ENCODE data around the gene TET1.
"Not testable (repeated sequence)": the region's sequence is repeated elsewhere in the genome, so short reads cannot be mapped to it uniquely, and the experiment has no call there.

Gene TET1

GRCh38 chr10:68604441-68604840, 44.3 kb downstream of the TET1 start:
- DNase-seq (ENCODE audit: insufficient read length, low spot score) (no peak), FAIRE-seq (no peak)

- FAIRE-seq (no peak), DNase-seq (ENCODE audit: insufficient read length, low spot score) (no peak)
Observed at GRCh38 chr10:68606918-68607317, 46.8 kb downstream of the TET1 start.

- DNase-seq (ENCODE audit: insufficient read length, low spot score); FAIRE-seq: not testable (repeated sequence)
Observed at GRCh38 chr10:68610023-68610422, 49.9 kb downstream of the TET1 start.

DNA sequence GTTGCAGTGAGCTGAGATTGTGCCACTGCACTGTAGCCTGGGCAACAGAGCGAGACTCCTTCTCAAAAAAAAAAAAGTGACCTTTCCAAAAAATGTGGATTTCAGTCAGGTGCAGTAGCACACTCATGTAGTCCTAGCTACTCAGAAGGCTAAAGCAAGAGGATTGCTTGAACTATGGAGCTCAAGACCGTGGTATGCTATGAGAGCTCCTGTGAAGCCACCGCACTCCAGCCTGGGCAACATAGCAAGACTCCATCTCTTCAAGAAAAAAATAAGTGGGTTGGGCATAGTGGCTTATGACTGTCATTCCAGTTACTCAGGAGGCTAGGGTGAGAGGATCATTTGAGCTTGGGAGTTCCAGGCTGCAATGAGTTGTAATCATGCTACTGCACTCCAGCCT, 51.1 kb downstream of the TET1 start:
- no peak for FAIRE-seq
- DNase-seq (ENCODE audit: insufficient read length, low spot score) = no peak

DNA sequence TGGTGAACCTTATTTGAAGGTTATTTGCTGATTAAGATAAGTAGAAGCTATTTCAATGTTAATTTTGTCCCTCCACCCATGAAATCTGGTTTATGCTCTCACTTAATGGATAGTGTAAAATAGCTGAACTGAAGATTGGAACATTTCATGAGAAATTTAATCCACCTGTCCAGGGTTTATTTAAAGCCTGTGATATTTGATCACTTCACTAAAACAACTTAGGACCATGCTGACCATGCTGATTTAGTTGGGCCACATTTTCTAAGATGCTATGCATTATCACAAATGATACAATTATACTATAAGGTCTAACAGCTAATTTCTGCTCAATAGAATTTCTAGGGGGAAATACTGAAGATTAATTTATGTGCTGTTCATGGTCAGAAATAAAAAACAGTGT, 53.8 kb downstream of the TET1 start:
- not testable (repeated sequence) for DNase-seq (ENCODE audit: insufficient read length, low spot score); FAIRE-seq

- not testable (repeated sequence) for FAIRE-seq; DNase-seq (ENCODE audit: insufficient read length, low spot score)
Observed at GRCh38 chr10:68617691-68618090, 57.6 kb downstream of the TET1 start.

GRCh38 chr10:68618234-68618633, 58.1 kb downstream of the TET1 start:
- no peak for FAIRE-seq
- DNase-seq (ENCODE audit: insufficient read length, low spot score) = no peak

DNA sequence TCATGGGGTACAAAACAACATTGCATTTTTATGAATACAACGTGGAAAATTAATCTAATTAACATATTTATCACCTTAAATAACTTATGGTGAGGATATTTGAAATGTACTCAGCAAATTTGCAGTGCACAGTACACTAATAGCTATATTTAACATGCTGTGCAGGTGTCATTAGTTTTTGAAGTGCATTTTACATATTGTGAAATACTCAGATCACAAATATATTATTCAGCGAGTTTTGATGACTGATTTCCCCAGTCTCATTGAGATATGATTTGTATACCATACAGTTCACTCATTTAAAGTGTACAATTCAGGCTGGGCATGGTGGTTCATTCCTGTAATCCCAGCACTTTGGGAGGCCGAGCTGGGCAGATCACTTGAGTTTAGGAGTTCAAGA, 59.5 kb downstream of the TET1 start:
- no peak for DNase-seq (ENCODE audit: insufficient read length, low spot score)
- no peak for FAIRE-seq

DNA sequence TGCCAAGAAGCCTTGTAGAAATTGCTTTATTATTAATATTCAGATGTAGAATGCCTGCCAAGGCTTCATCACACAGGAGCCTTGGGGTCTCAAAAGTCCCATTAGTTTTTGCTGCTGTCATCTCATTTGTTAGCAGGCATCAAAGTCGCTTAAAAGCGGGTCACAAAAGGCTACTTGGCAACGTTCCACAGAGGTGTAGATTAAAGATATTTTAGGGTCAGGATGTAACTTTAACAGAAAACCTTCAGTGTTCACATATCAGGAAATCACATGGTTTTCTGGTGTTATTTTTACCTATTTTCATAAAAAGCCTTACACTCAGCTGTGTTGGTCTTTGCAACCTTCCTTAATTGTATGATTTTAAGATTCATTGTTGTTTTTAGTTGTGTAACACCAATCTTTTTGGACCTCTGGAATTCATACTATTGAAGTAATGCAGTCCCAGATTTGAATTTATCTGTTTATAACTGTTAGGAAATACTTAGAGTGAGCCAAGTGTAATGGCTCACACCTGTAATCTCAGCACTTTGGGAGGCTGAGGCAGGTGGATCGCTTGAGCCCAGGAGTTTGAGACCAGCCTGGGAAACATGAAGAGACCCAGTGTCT, 65.3 kb downstream of the TET1 start:
- DNase-seq (ENCODE audit: insufficient read length, low spot score) (no peak), FAIRE-seq (no peak)

- FAIRE-seq (no peak), DNase-seq (ENCODE audit: insufficient read length, low spot score) (peak; percentile 12)
Observed at GRCh38 chr10:68628576-68629127, 68.5 kb downstream of the TET1 start.

DNA sequence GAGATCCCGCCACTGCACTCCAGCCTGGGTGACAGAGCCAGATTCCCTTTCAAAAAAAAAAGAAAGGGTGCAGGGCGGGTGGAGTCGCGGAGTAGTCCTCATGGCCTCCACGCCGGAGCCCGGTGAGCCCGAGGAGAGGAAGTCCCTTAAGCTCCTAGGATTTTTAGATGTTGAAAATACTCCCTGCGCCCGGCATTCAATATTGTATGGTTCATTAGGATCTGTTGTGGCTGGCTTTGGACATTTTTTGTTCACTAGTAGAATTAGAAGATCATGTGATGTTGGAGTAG, 72.1 kb downstream of the TET1 start:
- not testable (repeated sequence) for FAIRE-seq; DNase-seq (ENCODE audit: insufficient read length, low spot score)

- DNase-seq (ENCODE audit: insufficient read length, low spot score) = no peak
Observed at GRCh38 chr10:68633281-68633680, 73.1 kb downstream of the TET1 start.

GRCh38 chr10:68633816-68634466, 73.8 kb downstream of the TET1 start:
- FAIRE-seq = no peak

More at GRCh38 chr10:68633281-68633680, 73.1 kb downstream of the TET1 start:
- no peak for FAIRE-seq

GRCh38 chr10:68636335-68636734, 76.2 kb downstream of the TET1 start:
- no peak for DNase-seq (ENCODE audit: insufficient read length, low spot score)

More at GRCh38 chr10:68633816-68634466, 73.8 kb downstream of the TET1 start:
- DNase-seq (ENCODE audit: insufficient read length, low spot score) = no peak

GRCh38 chr10:68643550-68643949, 83.4 kb downstream of the TET1 start:
- FAIRE-seq; DNase-seq (ENCODE audit: insufficient read length, low spot score): not testable (repeated sequence)

More at GRCh38 chr10:68636335-68636734, 76.2 kb downstream of the TET1 start:
- FAIRE-seq = no peak

- FAIRE-seq (no peak), DNase-seq (ENCODE audit: insufficient read length, low spot score) (peak; percentile 30)
Observed at GRCh38 chr10:68647672-68648341, 87.7 kb downstream of the TET1 start.

- DNase-seq (ENCODE audit: insufficient read length, low spot score) = no peak
- FAIRE-seq = no peak
Observed at GRCh38 chr10:68655620-68656126, 95.5 kb downstream of the TET1 start.

DNA sequence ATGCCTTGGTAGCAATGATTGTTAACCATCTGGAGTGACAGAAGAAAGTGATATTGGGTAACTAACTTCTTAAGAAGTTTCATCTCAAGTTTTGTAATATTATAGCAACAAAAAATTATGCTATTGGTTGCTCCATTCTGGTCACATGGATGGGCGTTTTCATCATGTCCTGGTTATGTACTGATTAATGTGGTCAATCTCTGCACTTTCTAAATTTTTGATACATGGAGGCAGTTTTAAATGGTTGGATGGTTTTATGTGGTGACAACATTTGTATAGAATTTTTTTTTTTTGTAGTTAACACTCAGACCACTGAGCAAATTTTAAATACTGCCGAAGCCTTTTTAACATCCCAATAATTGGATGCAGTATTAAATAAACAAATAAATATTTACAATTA, 105.7 kb downstream of the TET1 start:
- DNase-seq (ENCODE audit: insufficient read length, low spot score) = no peak
- no peak for FAIRE-seq

GRCh38 chr10:68666280-68666760, 106.2 kb downstream of the TET1 start:
- DNase-seq (ENCODE audit: insufficient read length, low spot score) = peak; percentile 58

DNA sequence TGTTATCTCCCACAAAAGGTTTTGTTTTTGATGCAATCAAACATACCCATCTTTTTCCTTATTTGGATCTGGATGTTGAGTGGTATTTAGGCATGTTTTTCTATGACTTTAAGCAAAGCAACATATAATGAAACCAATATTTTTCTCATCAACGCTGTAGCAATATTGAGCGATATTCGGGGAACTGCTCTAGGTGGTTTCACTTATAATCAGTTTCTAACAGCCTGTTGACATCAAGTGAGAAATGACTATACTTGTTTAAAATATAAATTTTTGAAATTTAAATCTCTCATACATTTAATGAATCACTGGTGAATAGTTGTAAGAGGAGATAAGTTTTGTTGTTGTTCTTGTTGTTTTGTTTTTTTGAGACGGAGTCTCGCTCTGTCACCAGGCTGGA, 108.1 kb downstream of the TET1 start:
- no peak for FAIRE-seq
- no peak for DNase-seq (ENCODE audit: insufficient read length, low spot score)

More at GRCh38 chr10:68666280-68666760, 106.2 kb downstream of the TET1 start:
- no peak for FAIRE-seq

DNA sequence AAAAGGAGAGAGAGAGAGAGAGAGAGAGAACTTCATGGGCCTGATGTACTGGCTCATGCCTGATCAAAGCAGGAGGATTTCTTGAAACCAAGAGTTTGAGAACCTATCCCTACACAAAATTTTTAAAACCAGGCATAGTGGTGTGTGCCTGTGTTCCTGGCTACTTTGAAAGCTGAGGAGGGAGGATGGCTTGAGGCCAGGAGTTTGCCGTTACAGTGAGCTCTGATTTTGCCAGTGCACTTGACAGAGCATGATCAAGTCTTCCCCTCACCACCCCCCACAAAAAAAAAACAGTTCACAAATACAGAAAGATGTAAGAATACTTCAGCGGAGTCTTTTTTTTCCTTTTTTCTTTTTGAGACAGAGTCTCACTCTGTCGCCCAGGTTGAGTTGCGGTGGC, 108.8 kb downstream of the TET1 start:
- FAIRE-seq = no peak
- DNase-seq (ENCODE audit: insufficient read length, low spot score) = no peak
